ENCODE data around the gene ROCK2.
"Not testable (repeated sequence)": the region's sequence is repeated elsewhere in the genome, so short reads cannot be mapped to it uniquely, and the experiment has no call there.

The ROCK2 gene

DNA sequence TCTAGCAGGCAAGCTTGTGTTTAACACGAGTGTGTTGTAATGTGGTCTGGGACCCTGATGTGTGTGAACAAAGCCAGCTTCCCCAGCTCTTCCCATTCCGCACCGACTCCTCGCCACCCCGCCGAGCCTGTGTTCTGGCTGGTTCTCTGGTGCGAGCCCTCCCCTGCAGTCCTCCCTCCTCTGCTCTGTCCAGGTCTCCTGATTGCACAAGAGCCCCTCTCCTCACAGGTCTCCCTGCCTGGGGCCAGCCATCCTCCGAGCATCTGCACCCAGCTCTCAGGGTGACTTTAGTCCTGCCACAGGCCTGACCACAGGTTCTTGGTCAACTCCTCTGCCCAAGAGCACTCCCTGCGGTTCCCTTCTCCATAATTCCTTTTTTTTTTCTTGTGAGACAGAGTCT is 175.9 kb downstream of the ROCK2 start:
- H3K79me2 ChIP-seq (ENCODE audit: insufficient read depth, low read length): no peaks in the 10 kb centered on the region
- H3K9ac ChIP-seq (ENCODE audit: low read depth, low read length, poor library complexity, severe bottlenecking): no peak overlapping the region
- no peaks in the 10 kb centered on the region for H3K36me3 ChIP-seq (ENCODE audit: insufficient read depth, low read length)
- H3K9me3 ChIP-seq (ENCODE audit: insufficient read depth, low read depth, low read length): no peaks in the 10 kb centered on the region
- no peaks in the 10 kb centered on the region for H4K20me1 ChIP-seq (ENCODE audit: insufficient read depth, low read length, poor library complexity, severe bottlenecking)
- H3K4me2 ChIP-seq (ENCODE audit: low read depth, low read length, poor library complexity, severe bottlenecking): no peak overlapping the region
- no peaks in the 10 kb centered on the region for H3K4me1 ChIP-seq (ENCODE audit: insufficient read depth, low read length, poor library complexity, severe bottlenecking)
- no peaks in the 10 kb centered on the region for H3K9me2 ChIP-seq (replicated peaks; ENCODE audit: low read depth, low read length)
- TF ChIP-seq, protein P1, sequence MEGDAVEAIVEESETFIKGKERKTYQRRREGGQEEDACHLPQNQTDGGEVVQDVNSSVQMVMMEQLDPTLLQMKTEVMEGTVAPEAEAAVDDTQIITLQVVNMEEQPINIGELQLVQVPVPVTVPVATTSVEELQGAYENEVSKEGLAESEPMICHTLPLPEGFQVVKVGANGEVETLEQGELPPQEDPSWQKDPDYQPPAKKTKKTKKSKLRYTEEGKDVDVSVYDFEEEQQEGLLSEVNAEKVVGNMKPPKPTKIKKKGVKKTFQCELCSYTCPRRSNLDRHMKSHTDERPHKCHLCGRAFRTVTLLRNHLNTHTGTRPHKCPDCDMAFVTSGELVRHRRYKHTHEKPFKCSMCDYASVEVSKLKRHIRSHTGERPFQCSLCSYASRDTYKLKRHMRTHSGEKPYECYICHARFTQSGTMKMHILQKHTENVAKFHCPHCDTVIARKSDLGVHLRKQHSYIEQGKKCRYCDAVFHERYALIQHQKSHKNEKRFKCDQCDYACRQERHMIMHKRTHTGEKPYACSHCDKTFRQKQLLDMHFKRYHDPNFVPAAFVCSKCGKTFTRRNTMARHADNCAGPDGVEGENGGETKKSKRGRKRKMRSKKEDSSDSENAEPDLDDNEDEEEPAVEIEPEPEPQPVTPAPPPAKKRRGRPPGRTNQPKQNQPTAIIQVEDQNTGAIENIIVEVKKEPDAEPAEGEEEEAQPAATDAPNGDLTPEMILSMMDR (conservative IDR thresholded peaks at IDR 0.05; ENCODE audit: low read length): no peak
- TF ChIP-seq EZH2phosphoT487 (IDR thresholded peaks at IDR 0.05; ENCODE audit: borderline replicate concordance): no peak
- H2AFZ ChIP-seq (ENCODE audit: low read length): no peak overlapping the region
- H3F3A ChIP-seq (ENCODE audit: low read depth): no peaks in the 10 kb centered on the region
- H3K4me3 ChIP-seq (ENCODE audit: low read length, poor library complexity, severe bottlenecking): no peak overlapping the region
- H3K27me3 ChIP-seq (ENCODE audit: insufficient read depth, low read length, poor library complexity, severe bottlenecking): no peaks in the 10 kb centered on the region

DNA sequence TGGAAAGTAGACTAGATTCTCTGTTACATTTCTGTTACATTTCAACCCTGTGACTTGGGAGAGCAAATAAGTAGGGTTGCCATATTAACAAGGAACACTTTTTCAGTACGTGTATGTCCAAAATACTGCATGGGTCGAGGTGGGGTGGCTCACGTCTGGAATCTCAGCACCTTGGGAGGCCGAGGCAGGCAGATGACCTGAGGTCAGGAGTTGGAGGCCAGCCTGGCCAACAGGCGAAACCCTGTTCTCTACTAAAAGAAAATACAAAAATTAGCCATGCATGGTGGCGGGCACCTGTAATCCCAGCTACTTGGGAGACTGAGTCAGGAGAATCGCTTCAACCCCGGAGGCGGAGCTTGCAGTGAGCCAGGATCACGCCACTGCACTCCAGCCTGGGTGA is 178.0 kb downstream of the ROCK2 start:
- Histone ChIP-seq H4K20me1 (ENCODE audit: insufficient read depth, low read length, poor library complexity, severe bottlenecking) (no peaks in the 10 kb centered on the region), H3K4me3 (ENCODE audit: low read length, poor library complexity, severe bottlenecking) (no peak overlapping the region), H3K4me2 (ENCODE audit: low read depth, low read length, poor library complexity, severe bottlenecking) (no peak overlapping the region), H3F3A (ENCODE audit: low read depth) (no peaks in the 10 kb centered on the region), H3K9me2 (replicated peaks; ENCODE audit: low read depth, low read length) (no peaks in the 10 kb centered on the region), H3K36me3 (ENCODE audit: insufficient read depth, low read length) (no peaks in the 10 kb centered on the region), H3K4me1 (ENCODE audit: insufficient read depth, low read length, poor library complexity, severe bottlenecking) (no peaks in the 10 kb centered on the region), H3K9me3 (ENCODE audit: insufficient read depth, low read depth, low read length) (no peaks in the 10 kb centered on the region), H2AFZ (ENCODE audit: low read length) (no peak overlapping the region), H3K79me2 (ENCODE audit: insufficient read depth, low read length) (no peaks in the 10 kb centered on the region), H3K27me3 (ENCODE audit: insufficient read depth, low read length, poor library complexity, severe bottlenecking) (no peaks in the 10 kb centered on the region), H3K9ac (ENCODE audit: low read depth, low read length, poor library complexity, severe bottlenecking) (no peak overlapping the region)
- TF ChIP-seq, protein P1 (conservative IDR thresholded peaks at IDR 0.05; ENCODE audit: low read length): no peak
- TF ChIP-seq EZH2phosphoT487 (IDR thresholded peaks at IDR 0.05; ENCODE audit: borderline replicate concordance): no peak

DNA sequence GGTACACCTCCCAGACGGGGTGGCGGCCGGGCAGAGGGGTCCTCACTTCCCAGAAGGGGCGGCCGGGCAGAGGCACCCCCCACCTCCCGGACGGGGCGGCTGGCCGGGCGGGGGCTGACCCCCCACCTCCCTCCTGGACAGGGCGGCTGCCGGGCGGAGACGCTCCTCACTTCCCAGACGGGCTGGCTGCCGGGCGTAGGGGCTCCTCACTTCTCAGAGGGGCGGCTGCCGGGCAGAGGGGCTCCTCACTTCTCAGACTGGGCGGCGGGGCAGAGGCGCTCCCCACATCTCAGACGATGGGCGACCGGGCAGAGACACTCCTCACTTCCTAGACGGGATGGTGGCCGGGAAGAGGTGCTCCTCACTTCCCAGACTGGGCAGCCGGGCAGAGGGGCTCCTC is 179.4 kb downstream of the ROCK2 start:
- not testable (repeated sequence) for H3K9me3 ChIP-seq (ENCODE audit: insufficient read depth, low read depth, low read length); H3K9me2 ChIP-seq (replicated peaks; ENCODE audit: low read depth, low read length); H3K9ac ChIP-seq (ENCODE audit: low read depth, low read length, poor library complexity, severe bottlenecking); H3K27me3 ChIP-seq (ENCODE audit: insufficient read depth, low read length, poor library complexity, severe bottlenecking); H3K36me3 ChIP-seq (ENCODE audit: insufficient read depth, low read length); H4K20me1 ChIP-seq (ENCODE audit: insufficient read depth, low read length, poor library complexity, severe bottlenecking); H3K4me3 ChIP-seq (ENCODE audit: low read length, poor library complexity, severe bottlenecking); H3K4me2 ChIP-seq (ENCODE audit: low read depth, low read length, poor library complexity, severe bottlenecking); H3K4me1 ChIP-seq (ENCODE audit: insufficient read depth, low read length, poor library complexity, severe bottlenecking); H2AFZ ChIP-seq (ENCODE audit: low read length); H3K79me2 ChIP-seq (ENCODE audit: insufficient read depth, low read length); H3F3A ChIP-seq (ENCODE audit: low read depth)

DNA sequence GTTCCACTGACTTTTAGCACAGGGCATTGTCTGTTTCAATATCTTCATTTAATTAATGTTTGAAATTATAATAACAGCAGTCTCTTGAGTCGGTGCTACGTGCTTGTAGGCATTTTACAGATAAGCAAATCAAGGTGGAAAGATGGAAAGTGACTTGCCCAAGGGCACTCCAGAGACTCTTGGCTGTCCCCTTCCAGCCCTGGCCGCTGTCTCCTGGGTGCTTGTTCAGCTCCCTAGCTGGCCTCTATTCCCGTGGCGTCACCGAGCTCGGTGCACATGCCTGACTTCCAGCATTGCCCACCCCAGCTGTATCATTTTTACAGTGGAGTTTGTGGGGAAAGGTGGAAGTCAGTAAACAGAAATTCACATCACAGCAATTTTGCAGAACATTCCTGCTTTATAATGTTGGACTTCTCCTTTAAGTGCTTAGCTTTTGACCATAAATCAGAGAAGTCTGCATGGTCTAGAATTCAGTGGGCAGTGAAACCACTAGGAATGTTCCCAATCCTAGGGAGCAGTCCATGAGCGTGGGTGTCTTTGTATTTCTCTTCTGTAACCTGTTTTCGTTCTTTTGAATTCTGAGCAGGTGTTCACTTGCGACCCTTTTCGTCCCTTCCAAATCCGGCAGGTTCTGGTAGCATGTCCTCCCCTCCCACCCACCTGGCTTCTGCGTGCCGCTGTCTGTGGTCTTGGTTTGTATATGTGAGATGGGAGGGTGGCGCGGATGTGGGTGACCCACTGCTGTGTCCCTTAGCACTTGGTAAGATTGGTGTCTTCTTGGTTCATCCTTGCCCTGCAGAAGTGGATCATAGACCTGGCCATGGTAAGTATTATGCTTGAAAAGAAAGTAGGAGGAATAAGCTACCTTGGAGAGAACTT is 180.8 kb downstream of the ROCK2 start:
- H3K4me3 ChIP-seq (ENCODE audit: low read length, poor library complexity, severe bottlenecking): no peak overlapping the region
- H3F3A ChIP-seq (ENCODE audit: low read depth): no peaks in the 10 kb centered on the region
- no peaks in the 10 kb centered on the region for H3K27me3 ChIP-seq (ENCODE audit: insufficient read depth, low read length, poor library complexity, severe bottlenecking)
- H3K36me3 ChIP-seq (ENCODE audit: insufficient read depth, low read length): no peaks in the 10 kb centered on the region
- no peak overlapping the region for H3K9ac ChIP-seq (ENCODE audit: low read depth, low read length, poor library complexity, severe bottlenecking)
- no peak for TF ChIP-seq EZH2phosphoT487 (IDR thresholded peaks at IDR 0.05; ENCODE audit: borderline replicate concordance)
- TF ChIP-seq, protein P1 (conservative IDR thresholded peaks at IDR 0.05; ENCODE audit: low read length): no peak
- no peaks in the 10 kb centered on the region for H3K9me2 ChIP-seq (replicated peaks; ENCODE audit: low read depth, low read length)
- H2AFZ ChIP-seq (ENCODE audit: low read length): no peak overlapping the region
- no peaks in the 10 kb centered on the region for H3K4me1 ChIP-seq (ENCODE audit: insufficient read depth, low read length, poor library complexity, severe bottlenecking)
- H3K79me2 ChIP-seq (ENCODE audit: insufficient read depth, low read length): no peaks in the 10 kb centered on the region
- H3K4me2 ChIP-seq (ENCODE audit: low read depth, low read length, poor library complexity, severe bottlenecking): no peak overlapping the region
- no peaks in the 10 kb centered on the region for H4K20me1 ChIP-seq (ENCODE audit: insufficient read depth, low read length, poor library complexity, severe bottlenecking)
- no peaks in the 10 kb centered on the region for H3K9me3 ChIP-seq (ENCODE audit: insufficient read depth, low read depth, low read length)

All from Loucy (cell line).